ENCODE data around the gene RNF8. TPM values are rescaled to one million over a fixed set of nuclear protein-coding genes. Genes with fewer than 3 reads are reported as not detected.
A peak's percentile ranks its signal among the peaks of the same experiment; 100 is the strongest.

Gene RNF8
- total RNA-seq, 4 donors from 2014 or later: 5.9 to 42.6 (median 19.1) TPM

DNA sequence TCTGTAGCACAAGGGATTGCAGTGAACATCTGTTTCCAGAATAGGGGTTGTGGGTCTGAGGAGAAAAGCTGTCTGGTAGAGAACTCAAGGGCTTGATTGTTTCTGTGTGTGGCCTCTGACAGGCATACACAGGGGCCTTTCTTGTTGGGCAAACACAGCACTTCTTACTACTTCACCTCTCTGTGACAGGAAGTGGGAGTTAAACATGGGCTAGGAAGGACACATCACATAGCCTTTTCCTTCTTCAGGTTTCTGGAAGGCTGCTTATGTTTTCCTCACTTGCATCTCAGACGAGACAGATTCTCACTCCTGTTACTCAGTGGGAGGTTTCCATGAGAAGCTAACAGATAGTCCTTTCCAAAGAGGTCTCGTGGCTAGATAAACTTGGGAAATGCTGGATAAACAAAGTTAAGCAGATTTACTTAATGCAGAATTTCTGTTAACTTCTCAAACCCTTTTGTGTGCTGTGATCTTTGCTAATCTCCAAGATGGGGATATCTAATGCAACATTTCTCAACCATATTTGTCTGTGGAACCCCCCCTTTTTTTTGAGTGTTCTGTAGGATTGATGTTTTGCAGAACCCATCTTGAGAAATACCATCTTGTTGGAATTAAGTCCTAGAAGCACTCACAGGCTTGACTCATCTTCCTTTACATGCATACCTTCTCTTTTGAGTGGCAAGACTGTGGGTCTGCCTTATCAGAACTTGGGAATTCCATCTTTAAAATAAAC lies 41.9 kb upstream of the RNF8 start:
- Histone ChIP-seq H3K4me3 (no peak overlapping the region), H3K9me3 (no peaks in the 10 kb centered on the region), H3K27ac (peak overlapping the region; percentile 28 to 58), H3K27me3 (no peaks in the 10 kb centered on the region), H3K36me3 (no peaks in the 10 kb centered on the region), H3K4me1 (no peaks in the 10 kb centered on the region)
- TF ChIP-seq POLR2A (IDR thresholded peaks at IDR 0.05) (no peak), CTCF (IDR thresholded peaks at IDR 0.05) (no peak)
- no peak for DNase-seq
- intact Hi-C loops (cut with DNase I; ENCODE audit: low total_unique reads): no loop called here

DNA sequence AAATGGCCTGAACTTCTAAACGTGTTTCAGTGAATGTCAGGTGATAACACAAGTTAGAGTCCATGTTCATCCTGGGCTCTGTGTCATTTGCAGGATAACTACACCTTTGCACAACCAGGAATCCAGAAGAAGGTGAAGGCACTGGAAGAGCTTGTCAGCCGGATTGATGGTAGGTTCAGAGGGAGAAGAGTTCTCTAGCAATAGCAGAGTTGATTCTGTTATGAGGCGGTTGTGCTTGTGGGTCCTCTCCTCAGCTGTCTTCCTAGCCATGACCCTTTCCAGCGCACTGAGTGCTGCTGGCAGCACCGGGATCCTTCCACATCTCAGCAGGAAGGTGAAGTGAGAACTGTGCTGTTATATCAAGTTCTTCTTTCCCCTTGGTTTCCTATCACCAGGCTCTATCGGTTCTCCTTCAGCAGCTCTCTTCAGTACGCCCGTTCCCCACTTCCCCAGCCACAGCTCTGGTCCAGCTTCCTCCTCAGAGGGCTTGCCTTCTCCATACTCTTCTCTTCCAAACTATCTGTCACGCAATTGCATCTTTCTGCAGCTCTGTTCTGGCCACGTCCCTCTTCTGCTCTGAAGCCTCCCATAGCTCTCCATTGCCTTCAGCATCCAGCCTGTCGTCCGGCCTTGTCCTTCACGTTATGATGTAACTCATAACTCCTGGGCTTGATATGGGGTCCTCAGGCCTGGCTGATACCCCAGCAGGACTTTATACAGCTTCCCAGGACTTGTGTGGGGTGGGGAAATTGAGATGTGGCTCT lies 39.9 kb upstream of the RNF8 start:
- Histone ChIP-seq H3K9me3 (no peaks in the 10 kb centered on the region), H3K4me1 (no peaks in the 10 kb centered on the region), H3K27ac (no peak overlapping the region), H3K4me3 (no peak overlapping the region), H3K36me3 (no peaks in the 10 kb centered on the region), H3K27me3 (no peaks in the 10 kb centered on the region)
- intact Hi-C loops (cut with DNase I; ENCODE audit: low total_unique reads): no loop called here
- TF ChIP-seq CTCF (IDR thresholded peaks at IDR 0.05) (no peak), POLR2A (IDR thresholded peaks at IDR 0.05) (no peak)
- DNase-seq: no peak

GRCh38 chr6:37314487-37315156 lies 39.2 kb upstream of the RNF8 start:
- Histone ChIP-seq H3K36me3 (no peaks in the 10 kb centered on the region), H3K9me3 (no peaks in the 10 kb centered on the region), H3K27ac (no peak overlapping the region), H3K27me3 (no peaks in the 10 kb centered on the region), H3K4me3 (no peak overlapping the region), H3K4me1 (no peaks in the 10 kb centered on the region)
- TF ChIP-seq POLR2A (IDR thresholded peaks at IDR 0.05) (no peak), CTCF (IDR thresholded peaks at IDR 0.05) (peak in 1 of 4 experiments; percentile 14)
- intact Hi-C loops (cut with DNase I; ENCODE audit: low total_unique reads): no loop called here
- peak in 1 of 2 donors; percentile 34 for DNase-seq

- no peaks in the 10 kb centered on the region for H3K36me3 ChIP-seq
- no peaks in the 10 kb centered on the region for H3K9me3 ChIP-seq
- H3K27me3 ChIP-seq: no peaks in the 10 kb centered on the region
- no peaks in the 10 kb centered on the region for H3K4me1 ChIP-seq
- TF ChIP-seq POLR2A (IDR thresholded peaks at IDR 0.05) (no peak), CTCF (IDR thresholded peaks at IDR 0.05) (no peak)
- DNase-seq: no peak
- intact Hi-C loops (cut with DNase I; ENCODE audit: low total_unique reads): no loop called here
- H3K27ac ChIP-seq: no peak overlapping the region
- H3K4me3 ChIP-seq: no peak overlapping the region
Observed at GRCh38 chr6:37315157-37315515, 38.6 kb upstream of the RNF8 start.

DNA sequence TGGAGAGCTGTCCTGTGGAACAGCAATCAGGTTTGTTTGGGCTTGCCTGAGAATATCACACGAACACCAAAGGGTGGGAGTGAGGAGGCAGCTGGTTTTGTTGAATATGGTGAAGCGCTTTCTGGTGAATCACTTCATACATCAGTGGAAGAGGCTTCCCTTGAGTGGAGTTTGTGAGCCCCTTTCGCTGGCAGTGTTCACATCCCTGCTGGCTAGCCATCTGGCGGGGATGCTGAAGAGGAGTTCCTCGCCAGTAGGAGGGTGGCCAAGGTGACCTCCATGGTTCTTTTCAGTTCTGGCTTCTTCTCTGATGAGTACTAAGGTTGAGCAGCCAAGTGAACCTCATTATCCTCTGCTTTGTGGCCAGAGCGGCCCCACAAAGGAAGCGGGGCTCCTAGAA lies 37.7 kb upstream of the RNF8 start:
- H3K27ac ChIP-seq: no peak overlapping the region
- no peaks in the 10 kb centered on the region for H3K4me1 ChIP-seq
- no peaks in the 10 kb centered on the region for H3K27me3 ChIP-seq
- no peaks in the 10 kb centered on the region for H3K36me3 ChIP-seq
- intact Hi-C loops (cut with DNase I; ENCODE audit: low total_unique reads): no loop called here
- DNase-seq: no peak
- H3K9me3 ChIP-seq: no peaks in the 10 kb centered on the region
- TF ChIP-seq CTCF (IDR thresholded peaks at IDR 0.05): no peak
- TF ChIP-seq POLR2A (IDR thresholded peaks at IDR 0.05): no peak
- H3K4me3 ChIP-seq: no peak overlapping the region
